Right lung (tissue), 5 donors: ENCODE data around the gene DUSP8. TPM values are rescaled to one million over a fixed set of nuclear protein-coding genes. Genes with fewer than 3 reads are reported as not detected.

Source experiments
- DNase-seq, 2 donors: peaks; one replicate each; pipeline ENCODE4 v3.0.0-alpha.2; 2013
- polyA plus RNA-seq, 5 donors: library from polyadenylated mRNA; unstranded; fragments of 120-200 nt; gene quantifications; one replicate each; pipeline versions ENCODE4 v1.2.1 to v1.2.3, GENCODE V29; 2013; ENCODE audit warnings: inconsistent platforms in 1 of 5, low replicate concordance in 1 of 5; ENCODE audit not compliant: insufficient read length in 5 of 5, insufficient read depth in 1 of 5

DUSP8 gene
- polyA plus RNA-seq, 5 donors: 0.85 to 1.8 (median 1.2) TPM

GRCh38 chr11:1553808-1554594 is 18.1 kb downstream of the DUSP8 start:
- no peak for DNase-seq

DNA sequence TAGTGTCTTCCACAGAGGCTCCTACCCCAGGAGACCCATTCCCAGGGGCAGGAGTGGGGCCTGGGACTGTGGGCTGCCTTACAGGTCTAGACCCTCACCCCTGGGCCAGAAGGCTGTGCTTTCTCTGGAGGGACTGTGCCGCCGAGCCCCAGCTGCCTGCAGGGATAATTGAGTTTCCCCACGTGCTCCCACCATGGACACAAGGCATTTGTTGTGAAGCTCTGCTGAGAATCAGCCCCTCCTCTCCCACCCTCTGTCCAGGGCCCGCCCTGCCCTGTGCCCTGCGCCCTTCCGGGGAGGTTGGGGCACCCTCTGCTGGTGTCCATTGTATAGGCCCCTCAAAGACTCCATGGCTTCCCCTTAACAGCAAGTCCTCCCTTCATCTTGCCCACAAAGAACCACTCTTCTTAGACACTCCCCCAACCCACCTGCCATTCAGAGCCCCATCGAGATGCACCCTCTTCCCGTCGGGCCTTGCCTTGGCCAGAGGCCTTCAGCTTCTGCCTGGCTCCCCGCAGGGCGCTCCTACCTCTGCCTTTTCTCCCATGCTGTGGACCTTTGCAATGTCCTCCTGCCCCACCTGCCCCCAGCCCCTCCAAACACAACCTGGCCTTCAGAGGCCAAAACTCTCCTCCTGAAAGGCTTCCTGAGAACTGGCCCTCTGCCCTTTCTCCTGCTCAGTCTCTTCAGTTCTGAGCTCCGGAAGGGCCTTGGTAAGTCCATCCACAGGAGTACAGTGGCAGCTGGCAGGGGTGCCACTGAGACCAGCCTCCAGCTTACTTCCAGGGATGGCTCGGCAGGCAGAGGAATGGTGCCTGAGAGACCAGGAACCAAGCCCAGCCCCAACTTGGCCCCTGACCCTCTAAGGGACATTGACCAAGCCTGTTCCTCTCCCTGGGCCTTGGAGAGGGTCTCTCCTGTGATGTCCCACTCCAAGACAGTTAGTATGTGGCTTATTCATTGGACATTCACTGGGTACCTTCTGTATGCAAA is 22.4 kb downstream of the DUSP8 start:
- no peak for DNase-seq

- DNase-seq: peak; percentile 74 to 75
These were observed 23.6 kb downstream of the DUSP8 start for GRCh38 chr11:1548221-1549070.

DNA sequence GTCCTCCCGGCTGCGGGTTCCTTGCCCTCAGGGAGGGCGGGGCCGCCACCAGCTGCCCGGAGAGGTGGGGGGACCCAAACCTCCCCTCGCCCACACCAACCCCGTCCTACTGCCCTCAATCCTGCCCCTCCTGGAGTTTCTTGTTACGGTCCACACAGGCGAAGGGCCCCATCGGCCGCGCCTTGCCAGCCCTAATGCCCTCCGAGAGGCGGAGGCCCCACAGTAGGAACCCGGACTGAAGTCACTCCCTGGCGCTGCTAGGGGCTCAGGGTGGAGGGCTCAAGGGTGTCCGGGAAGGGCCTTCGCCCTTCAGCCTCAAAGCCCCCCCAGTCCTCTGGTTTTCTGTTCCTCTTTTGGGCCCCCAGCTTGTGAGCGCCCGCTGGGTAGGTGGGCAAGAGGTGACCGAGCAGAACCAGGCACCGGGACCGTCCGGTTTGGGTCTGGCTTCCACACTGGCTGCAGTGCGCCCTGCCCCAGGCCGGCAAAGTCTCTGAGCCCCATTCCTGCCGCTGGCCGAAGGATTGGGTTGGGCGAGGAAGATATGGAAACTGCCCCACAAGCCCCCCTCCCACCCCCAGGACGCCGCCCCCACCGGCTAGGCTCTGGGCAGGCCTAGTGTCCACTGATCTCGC is 24.5 kb downstream of the DUSP8 start:
- no peak for DNase-seq

GRCh38 chr11:1546536-1547466 is 25.3 kb downstream of the DUSP8 start:
- peak in 1 of 2 donors; percentile 36 for DNase-seq

DNA sequence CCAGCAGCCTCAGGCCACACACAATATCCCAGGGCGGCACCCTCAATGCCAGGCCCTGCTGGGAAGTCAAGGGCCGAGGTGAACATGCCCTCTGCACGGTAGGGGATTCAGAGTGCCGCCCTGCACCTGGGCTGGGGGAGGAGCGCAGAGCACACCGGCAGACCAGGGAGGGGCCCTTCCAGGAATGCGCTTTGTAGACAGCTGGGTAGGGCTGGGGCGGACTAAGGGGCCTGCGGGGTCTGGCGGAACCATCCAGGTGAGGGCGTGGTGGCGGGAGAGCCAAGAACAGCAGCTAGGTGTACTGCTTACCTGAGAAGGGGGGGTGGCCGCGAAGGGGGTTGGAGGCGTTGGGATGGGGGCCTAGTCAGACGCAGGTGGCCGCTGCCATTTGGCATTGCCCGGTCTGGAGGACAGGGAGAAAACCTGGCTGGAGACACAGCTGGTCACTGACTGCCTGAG is 26.0 kb downstream of the DUSP8 start:
- no peak for DNase-seq

- no peak for DNase-seq
These were observed 26.6 kb downstream of the DUSP8 start for GRCh38 chr11:1545432-1545831.

GRCh38 chr11:1544536-1544935 is 27.5 kb downstream of the DUSP8 start:
- DNase-seq: no peak

GRCh38 chr11:1543606-1544263 is 28.3 kb downstream of the DUSP8 start:
- DNase-seq: no peak

GRCh38 chr11:1542267-1542666 is 29.8 kb downstream of the DUSP8 start:
- no peak for DNase-seq

- DNase-seq: no peak
These were observed 30.4 kb downstream of the DUSP8 start for GRCh38 chr11:1541474-1542204.

DNA sequence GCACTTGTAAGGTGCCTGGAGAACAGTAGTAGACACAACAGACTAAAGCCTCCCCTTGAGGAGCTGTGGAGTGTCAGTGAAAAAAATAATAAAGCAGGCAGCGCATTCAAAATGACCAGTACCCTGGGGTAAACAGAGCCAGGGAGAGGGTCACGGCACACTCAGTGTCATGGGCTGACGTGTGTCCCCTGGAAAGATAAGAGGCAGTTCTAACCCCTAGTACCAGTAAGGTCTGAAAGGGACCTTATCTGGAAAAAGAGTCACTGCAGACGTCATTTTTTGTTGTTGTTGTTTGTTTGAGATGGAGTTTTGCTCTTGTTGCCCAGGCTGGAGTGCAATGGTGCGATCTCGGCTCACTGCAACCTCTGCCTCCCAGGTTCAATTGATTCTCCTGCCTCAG is 32.0 kb downstream of the DUSP8 start:
- no peak for DNase-seq

DNA sequence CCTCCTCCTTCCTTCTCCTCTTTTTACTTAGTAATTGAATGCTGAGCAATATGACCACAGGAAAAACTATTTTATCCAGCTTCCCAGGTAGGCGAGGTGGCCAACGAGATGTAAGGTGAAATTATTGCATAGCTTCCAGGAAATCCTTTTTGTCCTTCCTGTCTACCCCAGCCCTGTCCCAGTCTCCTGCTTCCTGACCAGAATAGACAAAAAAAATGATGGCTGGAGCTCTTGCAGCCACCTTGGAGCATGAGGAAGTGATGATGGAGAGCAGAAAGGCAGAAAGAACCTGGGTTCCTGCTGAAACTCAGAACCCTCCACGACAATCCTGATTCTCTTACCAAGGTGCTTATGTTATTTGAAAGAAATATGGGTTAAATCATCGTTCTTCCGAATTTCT is 33.9 kb downstream of the DUSP8 start:
- no peak for DNase-seq

GRCh38 chr11:1536065-1536843 is 35.8 kb downstream of the DUSP8 start:
- no peak for DNase-seq

- DNase-seq: no peak
These were observed 37.4 kb downstream of the DUSP8 start for GRCh38 chr11:1534682-1535081.

- no peak for DNase-seq
These were observed 37.9 kb downstream of the DUSP8 start for GRCh38 chr11:1534171-1534570.

DNA sequence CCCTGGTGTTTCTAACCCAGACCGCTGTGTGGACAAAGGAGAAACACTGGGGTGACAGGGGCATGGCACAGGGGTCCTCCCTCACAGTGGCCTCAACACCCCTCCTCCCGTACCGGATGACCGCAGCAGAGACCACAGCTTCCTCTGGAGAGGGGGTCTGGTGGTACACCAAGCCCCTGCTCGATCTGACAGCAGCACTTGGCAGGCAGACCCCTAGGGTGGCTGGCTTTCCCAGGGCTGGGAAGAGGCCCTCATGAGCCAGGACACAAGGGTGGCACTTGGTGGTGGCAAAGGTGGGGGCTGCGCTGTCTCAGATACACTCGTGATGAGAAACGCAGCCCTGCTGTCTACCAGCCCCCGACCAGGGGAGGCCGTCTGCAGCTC is 38.7 kb downstream of the DUSP8 start:
- no peak for DNase-seq
